ENCODE data around the gene DCAF6. TPM values are rescaled to one million over a fixed set of nuclear protein-coding genes. Genes with fewer than 3 reads are reported as not detected.

The DCAF6 gene
- total and polyA plus RNA-seq, 8 donors: 39.7 to 62.7 (median 55.0) TPM

GRCh38 chr1:168004531-168004930 is 68.0 kb downstream of the DCAF6 start:
- Histone ChIP-seq H3K27me3 (no peaks in the 10 kb centered on the region), H3K9me3 (no peaks in the 10 kb centered on the region), H3K27ac (no peak overlapping the region), H3K36me3 (peaks cover 0 to 52% of the 10 kb centered on the region in 2 donors), H3K4me1 (no peaks in the 10 kb centered on the region), H3K4me3 (no peak overlapping the region)
- DNase-seq (no peak), ATAC-seq (no peak)
- no peak for TF ChIP-seq CTCF (IDR thresholded peaks at IDR 0.05)
- intact Hi-C loops (cut with DNase I): no loop called here

GRCh38 chr1:168005529-168005928 is 69.0 kb downstream of the DCAF6 start:
- H3K9me3 ChIP-seq: no peaks in the 10 kb centered on the region
- no peak for TF ChIP-seq CTCF (IDR thresholded peaks at IDR 0.05)
- intact Hi-C loops (cut with DNase I): no loop called here
- DNase-seq (no peak), ATAC-seq (no peak)
- H3K4me1 ChIP-seq: no peaks in the 10 kb centered on the region
- H3K4me3 ChIP-seq: no peak overlapping the region
- H3K27ac ChIP-seq: no peak overlapping the region
- peaks cover 0 to 52% of the 10 kb centered on the region in 2 donors for H3K36me3 ChIP-seq
- no peaks in the 10 kb centered on the region for H3K27me3 ChIP-seq

- Histone ChIP-seq H3K9me3 (no peaks in the 10 kb centered on the region), H3K27me3 (no peaks in the 10 kb centered on the region), H3K4me3 (no peak overlapping the region), H3K36me3 (peaks cover 0 to 52% of the 10 kb centered on the region in 2 donors), H3K4me1 (no peaks in the 10 kb centered on the region), H3K27ac (no peak overlapping the region)
- no peak for ATAC-seq
- TF ChIP-seq CTCF (IDR thresholded peaks at IDR 0.05): no peak
- intact Hi-C loops (cut with DNase I): no loop called here
- no peak for DNase-seq
Observed at GRCh38 chr1:168007691-168008090, 71.2 kb downstream of the DCAF6 start.

- Histone ChIP-seq H3K9me3 (no peaks in the 10 kb centered on the region), H3K4me1 (no peaks in the 10 kb centered on the region), H3K27me3 (no peaks in the 10 kb centered on the region), H3K27ac (no peak overlapping the region), H3K4me3 (no peak overlapping the region), H3K36me3 (peaks cover 0 to 52% of the 10 kb centered on the region in 2 donors)
- TF ChIP-seq CTCF (IDR thresholded peaks at IDR 0.05): no peak
- ATAC-seq (no peak), DNase-seq (no peak)
- intact Hi-C loops (cut with DNase I): no loop called here
Observed at GRCh38 chr1:168008595-168008994, 72.1 kb downstream of the DCAF6 start.

- TF ChIP-seq CTCF (IDR thresholded peaks at IDR 0.05): no peak
- DNase-seq (no peak), ATAC-seq (no peak)
- no peaks in the 10 kb centered on the region for H3K27me3 ChIP-seq
- intact Hi-C loops (cut with DNase I): no loop called here
- H3K4me3 ChIP-seq: no peak overlapping the region
- H3K9me3 ChIP-seq: no peaks in the 10 kb centered on the region
- H3K27ac ChIP-seq: no peak overlapping the region
- no peaks in the 10 kb centered on the region for H3K4me1 ChIP-seq
- H3K36me3 ChIP-seq: peaks cover 0 to 54% of the 10 kb centered on the region in 2 donors
Observed at GRCh38 chr1:168009322-168009721, 72.8 kb downstream of the DCAF6 start.
